BJ (cell line): ENCODE measurements around the gene EFHC1. TPM values are rescaled to one million over a fixed set of nuclear protein-coding genes. Genes with fewer than 3 reads are reported as not detected.

Experiments
- CTCF ChIA-PET: fragments of 350-600 bp; formaldehyde crosslinking; extraction: SDS; loops from one replicate; lab custom pipeline; 2021; ENCODE audit warnings: antibody characterized with exemption, inconsistent platforms; lab: Yijun Ruan, JAX
- POLR2A ChIA-PET: fragments of 300-600 bp; sonication (Branson Sonifier 250); formaldehyde crosslinking; extraction: SDS; loops from one replicate; lab custom pipeline; 2021; ENCODE audit warnings: antibody characterized with exemption; lab: Charles Lee
- DNase-seq: peaks from one replicate; pipeline ENCODE4 v3.0.0-alpha.2; 2011; ENCODE audit warnings: low read depth
- H3K27me3 ChIP-seq: 2 replicates; pipeline ENCODE4 v1.6.0; 2011; ENCODE audit warnings: low read length; ENCODE audit not compliant: control insufficient read depth, insufficient read depth
- H3K36me3 ChIP-seq: 2 replicates; pipeline ENCODE4 v1.5.1; 2011; ENCODE audit warnings: low read length; ENCODE audit not compliant: control insufficient read depth, insufficient read depth
- H3K4me3 ChIP-seq: 2 replicates; pipeline ENCODE4 v1.5.1; 2011; ENCODE audit warnings: low read depth, mild to moderate bottlenecking, control low read depth, low read length
- CTCF ChIP-seq: IDR thresholded peaks from 2 replicates; pipeline ENCODE4 v1.5.1; 2011; ENCODE audit warnings: low read depth, mild to moderate bottlenecking, control low read depth, inconsistent platforms, low read length, moderate library complexity; ENCODE audit not compliant: insufficient read depth
- polyA plus RNA-seq: library from polyadenylated mRNA; depleted of rRNA; stranded (reverse); fragments of >200 nt; gene quantifications from 2 replicates; pipeline ENCODE4 v1.2.3, GENCODE V29; 2011

EFHC1 gene
- polyA plus RNA-seq, 1 experiment: 16.6 TPM

GRCh38 chr6:52507557-52508260 lies 87.6 kb downstream of the EFHC1 start:
- POLR2A ChIA-PET: no interaction called here
- CTCF ChIA-PET: interaction anchor here (0.7 to 1.9 kb wide), 6 partner anchors 12 to 144 kb away, joined by 3 to 7 read pairs (median 4); no protein-coding TSS in a partner anchor
- no peaks in the 10 kb centered on the region for H3K27me3 ChIP-seq
- peaks cover 54% of the 10 kb centered on the region for H3K36me3 ChIP-seq
- no peak for DNase-seq
- no peak overlapping the region for H3K4me3 ChIP-seq
- no peak for TF ChIP-seq CTCF

DNA sequence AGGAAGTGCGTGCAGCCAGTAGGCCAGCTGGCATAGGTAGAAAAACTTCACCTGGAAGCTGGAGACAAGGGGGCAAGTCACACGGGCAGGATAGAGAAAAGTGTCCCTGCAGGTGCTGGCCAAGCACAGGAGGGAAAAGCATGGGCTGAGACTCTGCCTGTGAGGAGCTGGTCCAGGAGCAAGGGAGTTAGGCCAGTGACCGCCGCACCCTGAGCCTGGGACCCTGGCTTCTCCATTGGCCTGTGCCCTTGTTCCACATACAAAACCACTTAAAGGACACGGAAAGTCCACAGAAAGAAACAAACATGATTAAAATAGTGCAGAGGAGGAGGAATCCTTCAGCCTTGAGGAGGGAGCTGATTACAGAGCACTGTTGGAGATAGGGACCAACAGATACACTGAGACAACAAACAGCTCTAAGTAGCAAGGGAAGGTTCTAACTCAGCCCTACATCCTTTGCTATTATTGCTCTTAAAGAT lies 88.2 kb downstream of the EFHC1 start:
- DNase-seq: no peak
- Histone ChIP-seq H3K36me3 (peaks cover 49% of the 10 kb centered on the region), H3K4me3 (no peak overlapping the region), H3K27me3 (no peaks in the 10 kb centered on the region)
- POLR2A ChIA-PET: no interaction called here
- no peak for TF ChIP-seq CTCF
- CTCF ChIA-PET: interaction anchor here (0.7 to 1.9 kb wide), 5 partner anchors 13 to 144 kb away, joined by 3 to 7 read pairs (median 4); no protein-coding TSS in a partner anchor

GRCh38 chr6:52509281-52510212 lies 89.4 kb downstream of the EFHC1 start:
- POLR2A ChIA-PET: no interaction called here
- DNase-seq: no peak
- TF ChIP-seq CTCF: no peak
- Histone ChIP-seq H3K27me3 (no peaks in the 10 kb centered on the region), H3K36me3 (peaks cover 42% of the 10 kb centered on the region), H3K4me3 (no peak overlapping the region)
- CTCF ChIA-PET: no interaction called here

GRCh38 chr6:52510213-52510562 lies 90.0 kb downstream of the EFHC1 start:
- CTCF ChIA-PET: no interaction called here
- POLR2A ChIA-PET: no interaction called here
- Histone ChIP-seq H3K4me3 (no peak overlapping the region), H3K36me3 (peaks cover 35% of the 10 kb centered on the region), H3K27me3 (no peaks in the 10 kb centered on the region)
- no peak for TF ChIP-seq CTCF
- DNase-seq: no peak

- CTCF ChIA-PET: no interaction called here
- no peaks in the 10 kb centered on the region for H3K27me3 ChIP-seq
- POLR2A ChIA-PET: no interaction called here
- no peak overlapping the region for H3K4me3 ChIP-seq
- H3K36me3 ChIP-seq: peaks cover 26% of the 10 kb centered on the region
- no peak for TF ChIP-seq CTCF
- no peak for DNase-seq
Observed at GRCh38 chr6:52511163-52511562, 91.0 kb downstream of the EFHC1 start.
